ENCODE results near the gene PCDHGA4. TPM values are rescaled to one million over a fixed set of nuclear protein-coding genes. Genes with fewer than 3 reads are reported as not detected.
"Not testable (repeated sequence)": the region's sequence is repeated elsewhere in the genome, so short reads cannot be mapped to it uniquely, and the experiment has no call there.

Gene PCDHGA4
- total and polyA plus RNA-seq, 3 donors from 2014 or later, result 1.9 to 21.0 (median 14.2) TPM

DNA sequence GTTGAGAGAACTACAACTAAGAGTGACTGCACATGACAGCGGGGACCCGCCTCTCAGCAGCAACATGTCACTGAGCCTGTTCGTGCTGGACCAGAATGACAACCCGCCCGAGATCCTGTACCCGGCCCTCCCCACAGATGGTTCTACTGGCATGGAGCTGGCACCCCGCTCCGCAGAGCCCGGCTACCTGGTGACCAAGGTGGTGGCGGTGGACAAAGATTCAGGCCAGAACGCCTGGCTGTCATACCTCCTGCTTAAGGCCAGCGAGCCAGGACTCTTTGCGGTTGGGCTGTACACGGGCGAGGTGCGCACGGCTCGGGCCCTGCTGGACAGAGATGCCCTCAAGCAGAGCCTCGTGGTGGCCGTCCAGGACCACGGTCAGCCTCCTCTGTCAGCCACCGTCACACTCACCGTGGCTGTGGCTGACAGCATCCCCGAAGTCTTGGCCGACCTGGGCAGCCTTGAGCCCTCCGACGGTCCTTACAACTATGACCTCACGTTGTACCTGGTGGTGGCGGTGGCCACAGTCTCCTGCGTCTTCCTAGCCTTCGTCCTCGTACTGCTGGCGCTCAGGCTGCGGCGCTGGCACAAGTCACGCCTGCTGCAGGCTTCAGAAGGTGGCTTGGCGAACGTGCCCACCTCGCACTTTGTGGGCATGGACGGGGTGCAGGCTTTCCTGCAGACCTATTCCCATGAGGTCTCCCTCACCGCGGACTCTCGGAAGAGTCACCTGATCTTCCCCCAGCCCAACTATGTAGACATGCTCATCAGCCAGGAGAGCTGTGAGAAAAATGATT lies 29.8 kb downstream of the PCDHGA4 start:
- no peaks in the 10 kb centered on the region for H3K9me3 ChIP-seq
- TF ChIP-seq, protein P1, sequence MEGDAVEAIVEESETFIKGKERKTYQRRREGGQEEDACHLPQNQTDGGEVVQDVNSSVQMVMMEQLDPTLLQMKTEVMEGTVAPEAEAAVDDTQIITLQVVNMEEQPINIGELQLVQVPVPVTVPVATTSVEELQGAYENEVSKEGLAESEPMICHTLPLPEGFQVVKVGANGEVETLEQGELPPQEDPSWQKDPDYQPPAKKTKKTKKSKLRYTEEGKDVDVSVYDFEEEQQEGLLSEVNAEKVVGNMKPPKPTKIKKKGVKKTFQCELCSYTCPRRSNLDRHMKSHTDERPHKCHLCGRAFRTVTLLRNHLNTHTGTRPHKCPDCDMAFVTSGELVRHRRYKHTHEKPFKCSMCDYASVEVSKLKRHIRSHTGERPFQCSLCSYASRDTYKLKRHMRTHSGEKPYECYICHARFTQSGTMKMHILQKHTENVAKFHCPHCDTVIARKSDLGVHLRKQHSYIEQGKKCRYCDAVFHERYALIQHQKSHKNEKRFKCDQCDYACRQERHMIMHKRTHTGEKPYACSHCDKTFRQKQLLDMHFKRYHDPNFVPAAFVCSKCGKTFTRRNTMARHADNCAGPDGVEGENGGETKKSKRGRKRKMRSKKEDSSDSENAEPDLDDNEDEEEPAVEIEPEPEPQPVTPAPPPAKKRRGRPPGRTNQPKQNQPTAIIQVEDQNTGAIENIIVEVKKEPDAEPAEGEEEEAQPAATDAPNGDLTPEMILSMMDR (IDR thresholded peaks at IDR 0.05), result no peak
- TF ChIP-seq POLR2A (IDR thresholded peaks at IDR 0.05), result no peak
- no peaks in the 10 kb centered on the region for H3K4me1 ChIP-seq
- no peak overlapping the region for H3K27ac ChIP-seq
- no peak overlapping the region for H3K4me3 ChIP-seq
- WGBS, 2 donors, result 32 to 38% methylated on average over 15 to 40 of the region's 43 CpGs
- no peak for DNase-seq
- H3K27me3 ChIP-seq, result no peaks in the 10 kb centered on the region
- H3K36me3 ChIP-seq (ENCODE audit: low read depth, missing control alignments), result no peaks in the 10 kb centered on the region
- intact Hi-C loops (cut with DNase I; ENCODE audit: low total_unique reads), result no loop called here

DNA sequence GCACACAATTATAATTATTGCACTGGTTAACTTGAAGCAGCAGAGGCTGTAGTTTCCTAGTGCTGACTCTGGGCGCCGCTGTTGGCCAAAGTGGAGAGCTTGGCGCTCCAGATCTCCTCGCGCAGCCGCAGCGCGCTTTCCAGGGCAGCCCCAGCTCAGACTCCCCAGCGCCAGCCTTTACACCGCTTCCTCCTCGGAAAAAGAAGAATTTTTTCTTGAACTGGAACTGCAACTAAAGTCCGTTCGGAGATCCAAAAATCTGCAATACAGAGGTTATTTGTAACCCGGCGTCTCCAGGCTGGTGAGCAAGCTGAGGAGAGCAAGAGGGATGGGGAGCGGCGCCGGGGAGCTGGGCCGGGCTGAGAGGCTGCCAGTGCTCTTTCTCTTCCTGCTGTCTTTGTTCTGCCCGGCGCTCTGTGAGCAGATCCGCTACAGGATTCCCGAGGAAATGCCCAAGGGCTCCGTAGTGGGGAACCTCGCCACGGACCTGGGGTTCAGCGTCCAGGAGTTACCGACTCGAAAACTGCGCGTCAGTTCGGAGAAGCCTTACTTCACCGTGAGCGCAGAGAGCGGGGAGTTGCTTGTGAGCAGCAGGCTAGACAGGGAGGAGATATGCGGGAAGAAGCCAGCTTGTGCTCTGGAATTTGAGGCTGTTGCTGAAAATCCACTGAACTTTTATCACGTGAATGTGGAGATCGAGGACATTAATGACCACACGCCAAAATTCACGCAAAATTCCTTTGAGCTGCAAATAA lies 32.9 kb downstream of the PCDHGA4 start, which contains the start of gene PCDHGB4:
TSS of gene PCDHGB4 (plus strand) at position 142 of the 755 bp plus-strand sequence. CDS start at position 329, 187 bp downstream.
- peak; percentile 63 for DNase-seq
- H3K27me3 ChIP-seq; H3K9me3 ChIP-seq; H3K36me3 ChIP-seq (ENCODE audit: low read depth, missing control alignments); intact Hi-C loops (cut with DNase I; ENCODE audit: low total_unique reads); H3K4me1 ChIP-seq; H3K27ac ChIP-seq: not testable (repeated sequence)
- TF ChIP-seq, protein P1 (IDR thresholded peaks at IDR 0.05), result peak in 2 of 3 experiments; percentile 53 to 59
- WGBS, 2 donors, result 9 to 16% methylated on average over 18 to 19 of the region's 40 CpGs
- peak within 1 kb of the TSS in 1 of 2 donors; percentile 11 for H3K4me3 ChIP-seq

DNA sequence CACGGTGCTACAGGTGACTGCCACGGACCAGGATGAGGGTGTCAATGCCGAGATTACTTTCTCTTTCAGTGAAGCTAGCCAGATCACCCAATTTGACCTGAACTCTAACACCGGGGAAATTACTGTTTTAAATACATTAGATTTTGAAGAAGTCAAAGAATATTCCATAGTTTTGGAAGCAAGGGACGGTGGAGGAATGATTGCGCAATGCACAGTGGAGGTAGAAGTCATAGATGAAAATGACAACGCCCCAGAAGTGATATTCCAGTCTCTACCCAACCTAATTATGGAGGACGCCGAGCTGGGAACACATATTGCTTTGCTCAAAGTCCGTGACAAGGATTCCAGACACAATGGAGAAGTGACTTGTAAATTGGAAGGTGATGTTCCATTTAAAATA lies 33.8 kb downstream of the PCDHGA4 start:
- H3K27me3 ChIP-seq, result no peaks in the 10 kb centered on the region
- DNase-seq, result no peak
- H3K4me1 ChIP-seq, result no peaks in the 10 kb centered on the region
- TF ChIP-seq, protein P1 (IDR thresholded peaks at IDR 0.05), result no peak
- TF ChIP-seq POLR2A (IDR thresholded peaks at IDR 0.05), result no peak
- no peak overlapping the region for H3K4me3 ChIP-seq
- intact Hi-C loops (cut with DNase I; ENCODE audit: low total_unique reads), result no loop called here
- H3K36me3 ChIP-seq (ENCODE audit: low read depth, missing control alignments), result no peaks in the 10 kb centered on the region
- H3K9me3 ChIP-seq, result no peaks in the 10 kb centered on the region
- WGBS, 2 donors, result 31 to 42% methylated on average over 10 of the region's 10 CpGs
- H3K27ac ChIP-seq, result no peak overlapping the region

DNA sequence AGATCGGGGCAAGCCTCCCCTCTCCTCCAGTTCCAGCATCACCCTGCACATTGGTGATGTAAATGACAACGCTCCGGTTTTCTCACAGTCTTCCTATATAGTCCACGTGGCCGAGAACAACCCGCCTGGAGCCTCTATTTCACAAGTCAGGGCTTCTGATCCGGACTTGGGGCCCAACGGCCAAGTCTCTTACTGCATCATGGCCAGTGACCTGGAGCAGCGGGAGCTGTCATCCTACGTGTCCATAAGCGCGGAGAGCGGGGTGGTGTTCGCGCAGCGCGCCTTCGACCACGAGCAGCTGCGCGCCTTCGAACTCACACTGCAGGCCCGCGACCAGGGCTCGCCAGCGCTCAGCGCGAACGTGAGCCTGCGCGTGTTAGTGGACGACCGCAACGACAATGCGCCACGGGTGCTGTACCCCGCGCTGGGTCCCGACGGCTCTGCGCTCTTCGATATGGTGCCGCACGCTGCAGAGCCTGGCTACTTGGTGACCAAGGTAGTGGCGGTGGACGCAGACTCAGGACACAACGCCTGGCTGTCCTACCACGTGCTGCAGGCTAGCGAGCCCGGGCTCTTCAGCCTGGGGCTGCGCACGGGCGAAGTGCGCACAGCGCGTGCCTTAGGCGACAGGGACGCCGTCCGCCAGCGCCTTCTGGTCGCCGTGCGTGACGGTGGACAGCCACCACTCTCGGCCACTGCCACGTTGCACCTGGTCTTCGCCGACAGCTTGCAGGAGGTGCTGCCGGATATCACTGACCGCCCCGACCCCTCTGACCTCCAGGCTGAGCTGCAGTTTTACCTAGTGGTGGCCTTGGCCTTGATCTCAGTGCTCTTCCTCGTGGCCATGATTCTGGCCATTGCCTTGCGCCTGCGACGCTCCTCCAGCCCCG lies 34.6 kb downstream of the PCDHGA4 start:
- H3K9me3 ChIP-seq, result no peaks in the 10 kb centered on the region
- H3K4me3 ChIP-seq, result no peak overlapping the region
- no peaks in the 10 kb centered on the region for H3K36me3 ChIP-seq (ENCODE audit: low read depth, missing control alignments)
- 33 to 35% methylated on average over 23 to 73 of the region's 77 CpGs for WGBS, 2 donors
- H3K27me3 ChIP-seq, result no peaks in the 10 kb centered on the region
- no peaks in the 10 kb centered on the region for H3K4me1 ChIP-seq
- TF ChIP-seq POLR2A (IDR thresholded peaks at IDR 0.05), result no peak
- TF ChIP-seq, protein P1 (IDR thresholded peaks at IDR 0.05), result no peak
- H3K27ac ChIP-seq, result no peak overlapping the region
- intact Hi-C loops (cut with DNase I; ENCODE audit: low total_unique reads), result no loop called here
- no peak for DNase-seq

All from testis (tissue), 3 donors.